SK-N-SH treated with all-trans-retinoic acid at 6 μM for 48 hours (cell line): Measurements from ENCODE around the gene ZNF2.
A peak's percentile ranks its signal among the peaks of the same experiment; 100 is the strongest.

Experiments used
- ATAC-seq: fragments of 200-7000 bp; cut with Tn5 transposase; 3 replicates; pipeline ENCODE4 v1.9.1; 2020; ENCODE audit warnings: mild to moderate bottlenecking, moderate library complexity
- ARNTL ChIP-seq: fragments of 450-650 bp; formaldehyde crosslinking; IDR thresholded peaks from 2 replicates; pipeline ENCODE4 v1.5.0; 2020; ENCODE audit warnings: low read depth, mild to moderate bottlenecking, moderate library complexity, borderline replicate concordance
- BACH2 ChIP-seq: fragments of 250-450 bp; sonication (Bioruptor Pico); IDR thresholded peaks from 2 replicates; pipeline ENCODE4 v1.9.0; 2021; ENCODE audit warnings: mild to moderate bottlenecking, borderline replicate concordance
- CREB5 ChIP-seq: fragments of 250-450 bp; sonication (Bioruptor Pico); IDR thresholded peaks from 2 replicates; pipeline ENCODE4 v1.5.1; 2020; ENCODE audit warnings: low read depth, mild to moderate bottlenecking, moderate library complexity
- CSDC2 ChIP-seq: fragments of 250-450 bp; sonication (Bioruptor Pico); IDR thresholded peaks from 2 replicates; pipeline ENCODE4 v1.5.0; 2020; ENCODE audit warnings: mild to moderate bottlenecking, moderate library complexity
- CSRNP3 ChIP-seq: fragments of 250-450 bp; sonication (Bioruptor Pico); IDR thresholded peaks from 2 replicates; pipeline ENCODE4 v1.5.1; 2021; ENCODE audit warnings: mild to moderate bottlenecking, moderate library complexity
- ESRRG ChIP-seq: fragments of 250-450 bp; sonication (Bioruptor Pico); IDR thresholded peaks from 2 replicates; pipeline ENCODE4 v1.6.1; 2021; ENCODE audit warnings: mild to moderate bottlenecking
- GLIS3 ChIP-seq: fragments of 250-450 bp; sonication (Bioruptor Pico); IDR thresholded peaks from 2 replicates; pipeline ENCODE4 v1.5.0; 2020; ENCODE audit warnings: mild to moderate bottlenecking, moderate library complexity
- ISL1 ChIP-seq: fragments of 250-450 bp; sonication (Bioruptor Pico); IDR thresholded peaks from 2 replicates; pipeline ENCODE4 v2.1.2; 2022; ENCODE audit warnings: mild to moderate bottlenecking, moderate library complexity
- OSR1 ChIP-seq: fragments of 250-450 bp; sonication (Bioruptor Pico); IDR thresholded peaks from 2 replicates; pipeline ENCODE4 v1.8.0; 2022; ENCODE audit warnings: moderate library complexity, mild to moderate bottlenecking, inconsistent platforms
- PATZ1 ChIP-seq: fragments of 250-450 bp; sonication (Bioruptor Pico); IDR thresholded peaks from 2 replicates; pipeline ENCODE4 v1.8.0; 2020; ENCODE audit warnings: mild to moderate bottlenecking, moderate library complexity, borderline replicate concordance
- POU6F1 ChIP-seq: fragments of 250-450 bp; sonication (Bioruptor Pico); IDR thresholded peaks from 2 replicates; pipeline ENCODE4 v1.8.0; 2021; ENCODE audit warnings: low read depth, mild to moderate bottlenecking, moderate library complexity, borderline replicate concordance
- PPARA ChIP-seq: fragments of 250-450 bp; sonication (Bioruptor Pico); IDR thresholded peaks from 2 replicates; pipeline ENCODE4 v1.5.0; 2020; ENCODE audit warnings: mild to moderate bottlenecking, borderline replicate concordance
- RARB ChIP-seq: fragments of 250-450 bp; sonication (Bioruptor Pico); IDR thresholded peaks from 2 replicates; pipeline ENCODE4 v1.8.0; 2021; ENCODE audit warnings: mild to moderate bottlenecking, moderate library complexity
- SNAI2 ChIP-seq: fragments of 250-450 bp; sonication (Bioruptor Pico); IDR thresholded peaks from 2 replicates; pipeline ENCODE4 v1.5.0; 2020; ENCODE audit warnings: mild to moderate bottlenecking, moderate library complexity
- TCF4 ChIP-seq: fragments of 250-450 bp; sonication (Bioruptor Pico); IDR thresholded peaks from 2 replicates; pipeline ENCODE4 v1.8.0; 2021; ENCODE audit warnings: mild to moderate bottlenecking, moderate library complexity, borderline replicate concordance
- TOX ChIP-seq: fragments of 250-450 bp; sonication (Bioruptor Pico); IDR thresholded peaks from 2 replicates; pipeline ENCODE4 v1.8.0; 2021; ENCODE audit warnings: mild to moderate bottlenecking, moderate library complexity, borderline replicate concordance
- TSHZ2 ChIP-seq: fragments of 250-450 bp; sonication (Bioruptor Pico); IDR thresholded peaks from 2 replicates; pipeline ENCODE4 v1.5.0; 2020; ENCODE audit warnings: mild to moderate bottlenecking, moderate library complexity
- ZC3H10 ChIP-seq: fragments of 250-450 bp; sonication (Bioruptor Pico); IDR thresholded peaks from 2 replicates; pipeline ENCODE4 v1.5.1; 2021; ENCODE audit warnings: mild to moderate bottlenecking, moderate library complexity
- ZFP3 ChIP-seq: fragments of 250-450 bp; sonication (Bioruptor Pico); IDR thresholded peaks from 2 replicates; pipeline ENCODE4 v1.5.0; 2020; ENCODE audit warnings: mild to moderate bottlenecking, moderate library complexity
- ZFP30 ChIP-seq: fragments of 450-650 bp; formaldehyde crosslinking; IDR thresholded peaks from 2 replicates; pipeline ENCODE4 v1.5.0; 2022; ENCODE audit warnings: mild to moderate bottlenecking, moderate library complexity
- ZNF565 ChIP-seq: fragments of 450-650 bp; formaldehyde crosslinking; conservative IDR thresholded peaks from 2 replicates; pipeline ENCODE4 v1.5.0; 2020; ENCODE audit warnings: low read depth, mild to moderate bottlenecking, moderate library complexity
- ZNF70 ChIP-seq: fragments of 450-650 bp; formaldehyde crosslinking; IDR thresholded peaks from 2 replicates; pipeline ENCODE4 v1.5.0; 2020; ENCODE audit warnings: mild to moderate bottlenecking, moderate library complexity
- ZNF8 ChIP-seq: fragments of 450-650 bp; formaldehyde crosslinking; IDR thresholded peaks from 2 replicates; pipeline ENCODE4 v1.5.0; 2020; ENCODE audit warnings: mild to moderate bottlenecking, moderate library complexity

ZNF2 gene

GRCh38 chr2:95206096-95206495 is 40.5 kb downstream of the ZNF2 start:
- ATAC-seq: no peak

GRCh38 chr2:95207111-95207961 is 41.7 kb downstream of the ZNF2 start, which contains the start of gene ZNF892:
Gene ZNF892 (plus strand): TSS chr2:95207521. CDS start chr2:95207816, 295 bp downstream.
- TF ChIP-seq TCF4 (no peak), ZNF565 (CRISPR knock-in tag) (no peak), POU6F1 (no peak), ZFP3 (CRISPR knock-in tag) (peak; percentile 45; the same call in 1 of the 2 replicates)
- peak; percentile 98 for ATAC-seq

More at GRCh38 chr2:95206096-95206495, 40.5 kb downstream of the ZNF2 start:
- no peak for TF ChIP-seq ZNF70 (CRISPR knock-in tag)
- TF ChIP-seq CREB5 (CRISPR knock-in tag): no peak
- TF ChIP-seq POU6F1: no peak
- no peak for TF ChIP-seq ARNTL
- no peak for TF ChIP-seq TCF4
- TF ChIP-seq ZNF8 (CRISPR knock-in tag): no peak
- no peak for TF ChIP-seq PPARA
- TF ChIP-seq TSHZ2: no peak
- no peak for TF ChIP-seq SNAI2
- no peak for TF ChIP-seq OSR1 (CRISPR knock-in tag)
- TF ChIP-seq RARB (CRISPR knock-in tag): no peak
- TF ChIP-seq ZNF565 (CRISPR knock-in tag): no peak
- TF ChIP-seq GLIS3 (CRISPR knock-in tag): no peak
- no peak for TF ChIP-seq ISL1 (CRISPR knock-in tag)
- TF ChIP-seq, all 23 proteins: peak for 0

- no peak for TF ChIP-seq PATZ1 (CRISPR knock-in tag)
- no peak for TF ChIP-seq ZFP30 (CRISPR knock-in tag)
- TF ChIP-seq PPARA: no peak
- TF ChIP-seq RARB (CRISPR knock-in tag): no peak
- no peak for TF ChIP-seq CSDC2 (CRISPR knock-in tag)
- TF ChIP-seq TOX (CRISPR knock-in tag): no peak
- no peak for TF ChIP-seq CREB5 (CRISPR knock-in tag)
- TF ChIP-seq BACH2: no peak
- TF ChIP-seq OSR1 (CRISPR knock-in tag): no peak
- no peak for TF ChIP-seq ESRRG
- TF ChIP-seq CSRNP3 (CRISPR knock-in tag): no peak
- TF ChIP-seq ZNF8 (CRISPR knock-in tag): no peak
- no peak for TF ChIP-seq POU6F1
- TF ChIP-seq ISL1 (CRISPR knock-in tag): no peak
- TF ChIP-seq ARNTL: no peak
- no peak for TF ChIP-seq TCF4
- TF ChIP-seq ZC3H10 (CRISPR knock-in tag): no peak
- ATAC-seq: no peak
Observed at GRCh38 chr2:95208106-95208505, 42.5 kb downstream of the ZNF2 start.
